HTR-8/SVneo (cell line): ENCODE measurements around the gene LIN28B.

Experiments
- DNase-seq: peaks from one replicate; pipeline ENCODE4 v3.0.0; 2011; ENCODE audit warnings: low spot score, mixed read lengths; ENCODE audit not compliant: insufficient read length
- FAIRE-seq: peaks from 2 replicates; lab custom pipeline; 2011; peaks lifted over from hg19 to GRCh38; lab: Jason Lieb, UNC

The LIN28B gene

GRCh38 chr6:105099371-105099770, 142.5 kb downstream of the LIN28B start:
- DNase-seq = no peak
- FAIRE-seq = no peak

- DNase-seq = no peak
- FAIRE-seq = no peak
These were observed 145.3 kb downstream of the LIN28B start for GRCh38 chr6:105102186-105102585.

GRCh38 chr6:105105094-105105493, 148.2 kb downstream of the LIN28B start:
- DNase-seq = no peak
- no peak for FAIRE-seq

- no peak for FAIRE-seq
- DNase-seq = no peak
These were observed 149.4 kb downstream of the LIN28B start for GRCh38 chr6:105106260-105106659.

- DNase-seq (no peak), FAIRE-seq (no peak)
These were observed 150.3 kb downstream of the LIN28B start for GRCh38 chr6:105107207-105107606.

- DNase-seq (no peak), FAIRE-seq (no peak)
These were observed 151.8 kb downstream of the LIN28B start for GRCh38 chr6:105108631-105109262.

- DNase-seq (no peak), FAIRE-seq (no peak)
These were observed 153.3 kb downstream of the LIN28B start for GRCh38 chr6:105109955-105110895.

GRCh38 chr6:105111105-105111504, 154.2 kb downstream of the LIN28B start:
- no peak for FAIRE-seq
- no peak for DNase-seq

- FAIRE-seq = no peak
- no peak for DNase-seq
These were observed 155.0 kb downstream of the LIN28B start for GRCh38 chr6:105111871-105112270.

GRCh38 chr6:105112577-105112976, 155.7 kb downstream of the LIN28B start:
- DNase-seq = no peak

GRCh38 chr6:105113422-105113821, 156.5 kb downstream of the LIN28B start:
- FAIRE-seq (no peak), DNase-seq (no peak)

More at GRCh38 chr6:105112577-105112976, 155.7 kb downstream of the LIN28B start:
- no peak for FAIRE-seq

- FAIRE-seq (no peak), DNase-seq (no peak)
These were observed 159.2 kb downstream of the LIN28B start for GRCh38 chr6:105116150-105116549.

- DNase-seq (no peak), FAIRE-seq (no peak)
These were observed 163.7 kb downstream of the LIN28B start for GRCh38 chr6:105120570-105120969.

- no peak for DNase-seq
- FAIRE-seq = no peak
These were observed 165.1 kb downstream of the LIN28B start for GRCh38 chr6:105121981-105122380.

- FAIRE-seq (no peak), DNase-seq (no peak)
These were observed 165.8 kb downstream of the LIN28B start for GRCh38 chr6:105122717-105123116.
